Upper lobe of left lung (tissue), 6 donors: ENCODE measurements around the gene SLIT1. TPM values are rescaled to one million over a fixed set of nuclear protein-coding genes. Genes with fewer than 3 reads are reported as not detected.

ENCODE experiments used
- ATAC-seq, 2 donors: fragments of 200-7000 bp; cut with Tn5 transposase; one replicate each; pipeline ENCODE4 v1.9.1; 2022; ENCODE audit warnings: mild to moderate bottlenecking in 2 of 2, moderate library complexity in 2 of 2; ENCODE audit not compliant: low FRiP score in 2 of 2
- DNase-seq, 2 donors: peaks; one replicate each; pipeline ENCODE4 v3.0.0-alpha.2; 2019 to 2020
- H3K27ac ChIP-seq, 4 donors: fragments of 200-600 bp; sonication (generic); one replicate each; pipeline ENCODE4 v1.5.1; 2016 to 2019
- H3K27me3 ChIP-seq, 4 donors: fragments of 200-600 bp; sonication (generic); one replicate each; pipeline ENCODE4 v1.5.1; 2017 to 2019
- H3K36me3 ChIP-seq, 4 donors: fragments of 200-600 bp; sonication (generic); one replicate each; pipeline ENCODE4 v1.5.1; 2016 to 2019
- H3K4me1 ChIP-seq, 4 donors: fragments of 200-600 bp; sonication (generic); one replicate each; pipeline ENCODE4 v1.5.1; 2018 to 2019
- H3K4me3 ChIP-seq, 4 donors: fragments of 200-600 bp; sonication (generic); one replicate each; pipeline ENCODE4 v1.5.1; 2017 to 2019; ENCODE audit warnings: mild to moderate bottlenecking in 2 of 4, moderate library complexity in 1 of 4
- H3K9me3 ChIP-seq, 4 donors: fragments of 200-600 bp; sonication (generic); one replicate each; pipeline ENCODE4 v1.5.1; 2018 to 2019
- EP300 ChIP-seq, 4 donors: sonication (generic); formaldehyde crosslinking; IDR thresholded peaks; one replicate each; pipeline ENCODE4 v1.5.1; 2017; ENCODE audit warnings: antibody characterized with exemption in 4 of 4, control low read depth in 2 of 4
- POLR2A ChIP-seq, 4 donors: fragments of 450-650 bp; IDR thresholded peaks; one replicate each; pipeline ENCODE4 v1.5.1; 2016 to 2017; ENCODE audit warnings: antibody characterized with exemption in 4 of 4, mild to moderate bottlenecking in 2 of 4
- POLR2AphosphoS5 ChIP-seq, 2 donors: sonication (generic); formaldehyde crosslinking; IDR thresholded peaks; one replicate each; pipeline ENCODE4 v1.5.1; 2017; ENCODE audit warnings: antibody characterized with exemption in 2 of 2
- WGBS, 2 donors: methylation state at CpG; one replicate each; pipeline ENCODE4 v1.1.5; 2017 to 2018; 5-methylcytosine and 5-hydroxymethylcytosine counted together
- total RNA-seq, 6 donors: library from RNA; depleted of rRNA in 4 of 6; stranded (reverse); fragments of >200 nt in 4 of 6; gene quantifications; one replicate each; pipeline versions ENCODE4 v1.1.0 to v1.2.1, GENCODE V29; 2016 to 2021
- TF ChIP-seq, protein P1 (sequence below), 6 experiments: fragments of 450-650 bp in 4 of 6; fragments of 200-600 bp in 2 of 6; sonication (generic) in 2 of 6; IDR thresholded peaks; one replicate each; pipeline ENCODE4 v1.5.1; 2016 to 2019; ENCODE audit warnings: antibody characterized with exemption in 6 of 6
- donor health status: DM: no; HTN: no; CAD: no; lungs with moderate emphysema.
- donor health status: DM: no; HTN: yes; CAD: no; lungs with severe emphysema.

The SLIT1 gene
- total RNA-seq, 6 donors from 2014 or later = 0.30 to 1.6 (median 0.54) TPM; not detected in 1

DNA sequence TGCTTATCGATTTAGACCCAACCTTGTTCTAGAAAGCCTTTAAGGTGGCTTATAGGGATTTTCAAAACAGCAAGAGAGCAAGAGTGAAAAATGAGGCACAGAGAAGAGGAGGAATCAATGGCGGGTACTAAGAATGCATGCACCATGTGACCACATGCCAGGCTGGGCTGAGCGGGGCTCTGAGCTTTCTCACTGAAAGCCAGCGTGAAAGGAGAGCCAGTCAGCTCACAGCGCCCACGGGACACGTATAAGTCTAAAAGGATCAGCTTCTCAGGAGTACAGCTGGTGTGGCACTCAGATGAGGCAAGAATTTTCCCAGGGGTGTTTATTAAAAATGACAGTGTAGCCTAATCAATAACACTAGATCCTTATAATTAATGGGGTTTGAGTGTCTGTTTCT, 114.3 kb downstream of the SLIT1 start:
- no peak overlapping the region for H3K4me3 ChIP-seq
- DNase-seq (no peak), ATAC-seq (no peak)
- WGBS, 2 donors = 83 to 91% methylated on average over 7 of the region's 7 CpGs
- H3K27ac ChIP-seq = no peak overlapping the region
- no peaks in the 10 kb centered on the region for H3K27me3 ChIP-seq
- peaks cover 0 to 6% (median 0%) of the 10 kb centered on the region in 4 donors for H3K9me3 ChIP-seq
- H3K4me1 ChIP-seq = no peaks in the 10 kb centered on the region
- no peak for TF ChIP-seq EP300 (IDR thresholded peaks at IDR 0.05)
- no peak for TF ChIP-seq POLR2A (IDR thresholded peaks at IDR 0.05)
- no peak for TF ChIP-seq POLR2AphosphoS5 (IDR thresholded peaks at IDR 0.05)
- TF ChIP-seq, protein P1, sequence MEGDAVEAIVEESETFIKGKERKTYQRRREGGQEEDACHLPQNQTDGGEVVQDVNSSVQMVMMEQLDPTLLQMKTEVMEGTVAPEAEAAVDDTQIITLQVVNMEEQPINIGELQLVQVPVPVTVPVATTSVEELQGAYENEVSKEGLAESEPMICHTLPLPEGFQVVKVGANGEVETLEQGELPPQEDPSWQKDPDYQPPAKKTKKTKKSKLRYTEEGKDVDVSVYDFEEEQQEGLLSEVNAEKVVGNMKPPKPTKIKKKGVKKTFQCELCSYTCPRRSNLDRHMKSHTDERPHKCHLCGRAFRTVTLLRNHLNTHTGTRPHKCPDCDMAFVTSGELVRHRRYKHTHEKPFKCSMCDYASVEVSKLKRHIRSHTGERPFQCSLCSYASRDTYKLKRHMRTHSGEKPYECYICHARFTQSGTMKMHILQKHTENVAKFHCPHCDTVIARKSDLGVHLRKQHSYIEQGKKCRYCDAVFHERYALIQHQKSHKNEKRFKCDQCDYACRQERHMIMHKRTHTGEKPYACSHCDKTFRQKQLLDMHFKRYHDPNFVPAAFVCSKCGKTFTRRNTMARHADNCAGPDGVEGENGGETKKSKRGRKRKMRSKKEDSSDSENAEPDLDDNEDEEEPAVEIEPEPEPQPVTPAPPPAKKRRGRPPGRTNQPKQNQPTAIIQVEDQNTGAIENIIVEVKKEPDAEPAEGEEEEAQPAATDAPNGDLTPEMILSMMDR (IDR thresholded peaks at IDR 0.05) = no peak
- no peaks in the 10 kb centered on the region for H3K36me3 ChIP-seq

DNA sequence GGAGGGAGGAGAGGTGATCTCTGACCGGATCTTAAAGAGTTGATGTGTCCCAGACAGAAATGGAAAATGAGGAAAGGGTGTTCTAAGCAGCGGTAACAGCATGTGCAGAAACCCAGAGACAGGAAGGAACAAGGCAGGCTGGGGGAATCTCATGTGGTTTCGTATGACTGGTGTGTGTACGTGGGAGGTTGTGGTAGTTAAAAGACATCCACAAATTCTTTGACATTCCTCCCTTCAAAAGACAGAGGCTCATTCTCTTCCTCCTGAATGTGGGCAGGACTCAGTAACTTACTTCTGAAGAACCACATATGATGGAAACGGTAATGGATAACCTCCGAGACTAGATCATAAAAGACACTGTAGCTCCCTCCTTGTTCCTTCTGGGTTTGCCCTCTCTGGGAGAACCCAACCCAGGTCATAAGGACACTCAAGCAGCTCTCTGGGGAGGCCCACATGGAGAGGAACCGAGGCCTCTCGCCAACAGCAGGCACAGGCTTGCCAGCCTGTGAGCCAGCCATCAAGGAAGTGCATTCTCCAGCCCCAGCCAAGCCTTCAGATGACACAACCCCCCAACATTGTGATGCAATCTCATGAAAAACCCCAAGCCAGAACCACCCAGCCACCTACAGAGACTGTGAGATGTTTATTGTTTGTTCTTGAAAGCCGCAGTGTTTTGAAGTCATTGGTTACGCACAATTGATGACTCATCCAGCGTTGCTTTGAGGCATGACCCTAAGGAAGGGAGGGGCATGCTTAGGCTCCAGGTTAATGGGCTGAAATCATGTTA, 116.0 kb downstream of the SLIT1 start:
- WGBS, 2 donors = 68 to 70% methylated on average over 11 of the region's 11 CpGs
- Histone ChIP-seq H3K27me3 (no peaks in the 10 kb centered on the region), H3K4me3 (no peak overlapping the region), H3K27ac (no peak overlapping the region), H3K4me1 (no peaks in the 10 kb centered on the region), H3K36me3 (no peaks in the 10 kb centered on the region), H3K9me3 (peaks cover 0 to 6% (median 0%) of the 10 kb centered on the region in 4 donors)
- DNase-seq = no peak
- TF ChIP-seq POLR2A (IDR thresholded peaks at IDR 0.05) (no peak), POLR2AphosphoS5 (IDR thresholded peaks at IDR 0.05) (no peak), EP300 (IDR thresholded peaks at IDR 0.05) (no peak)
- TF ChIP-seq, protein P1 (IDR thresholded peaks at IDR 0.05) = no peak
- ATAC-seq = no peak

DNA sequence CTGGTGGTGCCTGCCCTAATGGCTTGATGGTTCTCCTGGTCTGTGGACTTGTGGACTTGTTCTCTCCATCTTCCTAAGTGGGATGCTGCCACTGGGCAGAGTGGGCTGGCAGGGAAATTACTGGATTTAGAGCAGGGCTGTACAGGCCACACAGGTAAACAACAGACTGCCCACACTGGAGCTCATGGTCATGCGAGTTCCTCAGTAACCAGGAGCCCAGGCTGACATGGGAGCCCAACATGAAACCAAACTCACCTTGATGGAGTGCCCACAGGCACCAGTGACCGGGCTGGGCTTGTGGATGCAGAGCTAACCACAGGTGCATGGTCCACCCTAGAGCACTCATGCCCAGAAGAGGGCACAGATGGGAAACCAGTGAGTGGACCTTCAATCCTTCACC, 116.7 kb downstream of the SLIT1 start:
- 73 to 86% methylated on average over 2 of the region's 2 CpGs for WGBS, 2 donors
- H3K36me3 ChIP-seq = no peaks in the 10 kb centered on the region
- DNase-seq (no peak), ATAC-seq (no peak)
- H3K27ac ChIP-seq = no peak overlapping the region
- no peak for TF ChIP-seq EP300 (IDR thresholded peaks at IDR 0.05)
- TF ChIP-seq POLR2AphosphoS5 (IDR thresholded peaks at IDR 0.05) = no peak
- TF ChIP-seq POLR2A (IDR thresholded peaks at IDR 0.05) = no peak
- TF ChIP-seq, protein P1 (IDR thresholded peaks at IDR 0.05) = no peak
- no peaks in the 10 kb centered on the region for H3K4me1 ChIP-seq
- peaks cover 0 to 6% (median 0%) of the 10 kb centered on the region in 4 donors for H3K9me3 ChIP-seq
- no peaks in the 10 kb centered on the region for H3K27me3 ChIP-seq
- no peak overlapping the region for H3K4me3 ChIP-seq

DNA sequence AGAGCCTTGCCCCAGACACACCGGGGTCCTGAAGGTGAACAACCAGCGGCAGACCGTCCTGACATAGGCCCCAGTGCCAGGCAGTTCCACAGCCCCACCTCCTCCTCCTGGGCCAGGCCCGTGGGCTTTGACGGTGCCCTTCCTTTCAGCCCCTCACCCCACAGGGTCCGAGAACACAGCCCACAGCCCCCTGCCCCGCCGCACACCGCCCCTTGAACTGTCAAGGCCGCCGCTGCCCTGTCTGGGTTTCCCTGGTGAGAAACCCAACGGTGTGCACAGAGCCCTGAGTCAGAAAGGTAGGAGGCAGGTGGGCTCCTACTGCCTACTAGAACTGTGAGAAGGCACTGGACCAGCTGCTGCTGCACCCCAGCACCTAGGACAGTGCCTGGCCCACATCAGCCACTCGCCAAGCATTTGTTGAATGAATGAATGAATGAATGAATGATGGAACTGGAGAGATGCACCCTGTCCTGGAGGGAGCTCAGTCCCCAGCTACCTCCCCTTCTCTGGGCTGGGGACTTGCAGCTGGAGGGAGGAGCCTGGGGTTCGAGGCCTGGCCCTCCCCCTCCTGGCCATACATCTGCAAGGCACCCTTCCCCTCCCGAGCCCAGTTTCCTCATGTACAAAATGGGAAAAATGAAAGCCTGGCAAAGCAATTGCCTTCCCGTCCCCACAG, 117.9 kb downstream of the SLIT1 start:
- Histone ChIP-seq H3K36me3 (no peaks in the 10 kb centered on the region), H3K27ac (no peak overlapping the region), H3K4me3 (no peak overlapping the region), H3K9me3 (peaks cover 0 to 6% (median 0%) of the 10 kb centered on the region in 4 donors), H3K27me3 (no peaks in the 10 kb centered on the region), H3K4me1 (no peaks in the 10 kb centered on the region)
- DNase-seq (peak in 1 of 2 donors; percentile 74), ATAC-seq (no peak)
- WGBS, 2 donors = 70 to 79% methylated on average over 4 to 15 of the region's 16 CpGs
- TF ChIP-seq POLR2A (IDR thresholded peaks at IDR 0.05) (no peak), EP300 (IDR thresholded peaks at IDR 0.05) (no peak), POLR2AphosphoS5 (IDR thresholded peaks at IDR 0.05) (no peak)
- TF ChIP-seq, protein P1 (IDR thresholded peaks at IDR 0.05) = no peak
